ENCODE data around the gene KIAA1614.
"Not testable (repeated sequence)": the region's sequence is repeated elsewhere in the genome, so short reads cannot be mapped to it uniquely, and the experiment has no call there.

KIAA1614 gene

DNA sequence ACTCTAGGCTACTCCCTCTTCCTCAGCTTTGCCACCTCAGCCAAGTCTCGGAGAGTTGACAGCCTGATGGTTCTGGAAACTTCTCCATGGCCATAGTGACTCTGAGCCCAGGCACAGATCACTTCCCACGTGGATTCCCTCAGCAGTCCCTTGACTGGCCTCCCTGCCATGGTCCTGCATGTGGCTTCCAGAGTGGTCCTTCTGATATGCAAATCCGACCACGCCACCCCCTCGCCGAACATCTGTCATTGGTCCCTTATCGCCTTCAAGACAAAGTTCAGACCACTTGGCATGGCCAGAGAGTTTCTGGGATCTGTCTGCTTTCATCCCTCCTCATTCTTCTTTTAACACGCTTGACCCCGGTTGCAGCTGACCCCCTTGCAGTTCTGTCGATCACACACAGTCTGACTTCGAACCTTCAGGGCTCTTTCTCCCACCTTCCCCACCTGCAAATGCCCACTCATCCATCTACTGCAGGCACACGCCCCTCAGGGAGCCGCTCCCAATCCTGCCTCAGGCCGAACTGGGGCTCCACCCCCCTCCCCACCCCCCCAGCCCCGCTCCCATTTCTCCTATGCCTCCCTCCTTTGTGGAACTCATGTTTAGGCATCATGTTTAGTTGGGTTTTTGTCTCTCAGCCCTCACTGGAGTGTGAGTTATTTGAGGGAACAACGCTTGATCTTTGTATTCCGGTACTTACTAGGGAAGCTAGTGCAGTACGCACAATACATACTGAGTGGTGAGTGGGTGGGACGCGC lies 29.0 kb downstream of the KIAA1614 start:
- no peak for DNase-seq (ENCODE audit: low read depth, low spot score)

DNA sequence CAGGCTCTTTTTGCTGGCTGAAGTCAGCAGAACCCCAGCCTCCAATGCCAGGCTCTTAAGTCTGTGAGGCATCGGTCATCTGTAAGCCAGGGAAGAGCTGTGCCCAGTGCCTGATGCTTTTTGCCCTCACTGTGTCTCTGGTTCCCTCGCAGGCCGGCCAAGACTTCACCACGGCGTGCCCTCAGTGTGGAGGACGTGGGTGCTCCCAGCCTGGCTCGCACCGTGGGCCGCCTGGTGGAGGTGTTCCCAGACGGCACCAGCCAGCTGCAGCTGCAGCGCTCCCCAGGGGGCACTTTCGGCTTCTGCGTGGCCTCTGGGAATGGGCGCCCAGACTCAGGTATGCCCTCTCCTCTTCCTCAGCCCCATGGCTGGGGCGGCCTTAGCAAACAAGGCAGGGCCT lies 32.5 kb downstream of the KIAA1614 start:
- no peak for DNase-seq (ENCODE audit: low read depth, low spot score)

DNA sequence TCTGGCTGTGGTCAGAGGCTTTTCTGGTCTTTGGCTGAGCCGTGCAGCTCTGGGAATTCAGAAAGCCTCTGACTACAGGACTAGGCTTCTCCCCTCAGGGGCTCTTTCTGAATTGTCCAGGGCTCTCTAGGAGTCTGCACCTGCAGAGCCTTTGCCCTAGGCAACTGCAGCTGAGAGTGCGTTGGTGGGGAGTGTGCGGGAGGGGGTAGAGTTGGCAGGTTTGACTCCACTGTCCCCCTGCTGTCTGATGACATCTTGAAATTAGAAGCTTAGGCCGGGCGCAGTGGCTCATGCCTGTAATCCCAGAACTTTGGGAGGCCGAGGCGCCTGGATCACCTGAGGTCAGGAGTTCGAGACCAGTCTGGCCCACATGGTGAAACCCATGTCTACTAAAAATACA lies 32.9 kb downstream of the KIAA1614 start:
- DNase-seq (ENCODE audit: low read depth, low spot score), result no peak

DNA sequence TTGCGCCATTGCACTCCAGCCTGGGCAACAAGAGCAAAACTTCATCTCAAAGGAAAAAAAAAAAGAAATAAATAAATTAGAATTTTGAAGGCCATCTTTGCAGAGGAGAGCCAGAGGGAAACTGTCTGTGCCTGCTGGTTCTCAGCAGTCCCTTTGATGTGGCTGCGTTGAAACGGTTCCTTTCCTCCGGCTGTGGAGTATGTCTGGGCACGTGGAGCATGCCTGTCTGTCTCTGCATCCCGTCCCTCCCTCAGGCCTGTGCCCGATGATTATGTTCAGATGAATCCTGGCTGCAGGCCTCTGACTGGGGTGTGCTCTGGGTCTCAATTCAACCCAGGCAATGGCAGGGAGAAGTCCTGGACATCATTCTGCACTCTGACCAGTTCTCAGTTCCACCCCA lies 33.4 kb downstream of the KIAA1614 start:
- no peak for DNase-seq (ENCODE audit: low read depth, low spot score)

DNA sequence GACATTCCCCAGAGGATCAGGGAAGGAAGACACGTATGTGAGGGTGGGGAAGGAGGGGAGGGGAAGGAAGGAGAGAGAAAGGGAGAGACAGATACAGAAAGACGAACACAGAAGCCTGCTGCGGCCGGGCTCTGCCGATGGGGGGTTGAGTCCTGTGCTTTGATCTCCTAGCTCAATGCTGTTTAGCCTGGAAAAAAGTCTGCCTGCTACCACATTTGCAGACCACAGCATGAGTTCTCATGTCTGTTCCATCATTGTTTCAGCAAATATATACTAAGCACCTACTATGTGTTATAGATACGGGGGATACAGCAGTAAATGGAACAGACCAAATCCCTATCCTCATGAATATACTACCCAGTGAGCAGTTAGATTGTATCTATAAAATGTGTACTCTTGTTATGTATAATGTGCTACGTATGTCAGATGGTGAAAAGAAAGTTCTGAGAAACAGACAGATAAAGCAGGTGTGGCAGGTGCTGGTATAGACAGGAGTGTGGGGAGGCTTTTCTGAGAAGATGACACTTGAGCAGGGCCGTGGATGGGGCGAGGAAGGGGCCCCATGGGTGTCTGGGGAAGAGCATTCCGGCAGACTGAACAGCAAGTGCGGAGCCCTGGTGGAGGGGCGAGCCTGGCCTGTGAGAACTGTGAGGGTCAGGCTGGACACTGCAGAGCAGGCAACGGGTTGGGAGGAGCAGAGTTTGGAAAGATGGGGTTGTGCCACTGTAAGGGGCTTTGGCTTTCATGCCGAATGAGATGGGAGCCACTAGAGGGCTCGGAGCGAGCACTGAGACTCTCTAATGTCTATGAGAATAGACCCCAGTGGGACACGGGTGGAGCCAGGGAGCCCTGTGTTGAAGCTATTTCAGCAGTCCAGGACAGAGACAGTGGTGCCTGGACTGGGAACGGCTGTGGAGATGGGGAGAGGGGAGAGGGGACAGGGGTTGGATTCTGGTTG lies 34.1 kb downstream of the KIAA1614 start:
- no peak for DNase-seq (ENCODE audit: low read depth, low spot score)

DNA sequence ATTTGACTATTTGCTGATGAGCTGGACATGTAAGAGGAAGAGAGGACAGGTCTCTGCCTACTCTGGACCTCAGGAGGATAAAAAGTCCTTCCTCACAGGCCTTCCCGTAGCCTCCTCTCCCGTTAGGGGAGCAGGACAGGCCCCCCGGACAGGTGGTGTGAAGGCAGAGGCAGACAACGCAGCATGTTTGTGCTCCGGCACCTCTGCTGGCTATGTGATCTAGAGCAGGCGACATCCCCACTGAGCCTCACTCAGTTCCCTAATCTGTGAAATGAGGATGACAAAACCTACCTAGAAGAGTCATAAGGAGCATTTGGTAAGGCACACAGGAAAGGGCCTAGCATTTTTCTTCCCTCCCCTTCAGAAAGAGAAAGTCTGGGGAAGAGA lies 34.8 kb downstream of the KIAA1614 start:
- DNase-seq (ENCODE audit: low read depth, low spot score), result no peak

DNA sequence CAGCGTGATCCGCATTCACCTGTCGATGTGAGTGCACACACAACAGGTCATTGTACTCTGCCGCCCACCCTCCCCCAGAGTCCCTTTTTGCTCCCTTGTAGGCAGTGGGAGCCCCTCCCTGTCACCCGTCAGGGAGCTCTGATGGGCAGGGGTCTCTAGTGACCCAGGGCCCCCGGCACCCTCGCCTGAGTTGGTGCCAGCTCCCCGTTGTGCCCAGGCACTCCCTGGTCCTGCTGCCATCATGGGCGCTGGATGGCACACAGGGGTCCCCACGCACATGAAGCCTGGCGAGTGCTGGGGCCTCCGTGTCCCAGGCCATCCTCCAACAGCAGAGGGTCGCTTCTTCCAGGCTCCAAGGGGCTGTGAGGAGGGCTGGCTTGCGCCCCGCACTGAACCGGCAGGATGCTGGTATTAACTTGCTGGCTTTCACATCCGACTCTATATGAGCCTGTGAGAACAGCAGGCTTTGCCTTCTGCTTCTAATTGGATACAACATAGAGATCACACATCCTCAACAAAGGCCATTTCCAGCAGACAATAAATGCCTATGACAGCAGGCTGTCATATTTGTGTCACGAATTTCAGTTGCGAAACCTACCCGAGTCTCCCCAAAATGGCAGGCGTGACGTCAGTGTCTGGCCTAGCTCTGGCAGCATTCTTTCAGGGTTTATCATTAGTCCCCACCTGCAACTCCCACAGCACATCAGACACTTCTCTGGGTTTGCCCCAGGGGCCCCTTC lies 35.4 kb downstream of the KIAA1614 start:
- DNase-seq (ENCODE audit: low read depth, low spot score), result no peak

DNA sequence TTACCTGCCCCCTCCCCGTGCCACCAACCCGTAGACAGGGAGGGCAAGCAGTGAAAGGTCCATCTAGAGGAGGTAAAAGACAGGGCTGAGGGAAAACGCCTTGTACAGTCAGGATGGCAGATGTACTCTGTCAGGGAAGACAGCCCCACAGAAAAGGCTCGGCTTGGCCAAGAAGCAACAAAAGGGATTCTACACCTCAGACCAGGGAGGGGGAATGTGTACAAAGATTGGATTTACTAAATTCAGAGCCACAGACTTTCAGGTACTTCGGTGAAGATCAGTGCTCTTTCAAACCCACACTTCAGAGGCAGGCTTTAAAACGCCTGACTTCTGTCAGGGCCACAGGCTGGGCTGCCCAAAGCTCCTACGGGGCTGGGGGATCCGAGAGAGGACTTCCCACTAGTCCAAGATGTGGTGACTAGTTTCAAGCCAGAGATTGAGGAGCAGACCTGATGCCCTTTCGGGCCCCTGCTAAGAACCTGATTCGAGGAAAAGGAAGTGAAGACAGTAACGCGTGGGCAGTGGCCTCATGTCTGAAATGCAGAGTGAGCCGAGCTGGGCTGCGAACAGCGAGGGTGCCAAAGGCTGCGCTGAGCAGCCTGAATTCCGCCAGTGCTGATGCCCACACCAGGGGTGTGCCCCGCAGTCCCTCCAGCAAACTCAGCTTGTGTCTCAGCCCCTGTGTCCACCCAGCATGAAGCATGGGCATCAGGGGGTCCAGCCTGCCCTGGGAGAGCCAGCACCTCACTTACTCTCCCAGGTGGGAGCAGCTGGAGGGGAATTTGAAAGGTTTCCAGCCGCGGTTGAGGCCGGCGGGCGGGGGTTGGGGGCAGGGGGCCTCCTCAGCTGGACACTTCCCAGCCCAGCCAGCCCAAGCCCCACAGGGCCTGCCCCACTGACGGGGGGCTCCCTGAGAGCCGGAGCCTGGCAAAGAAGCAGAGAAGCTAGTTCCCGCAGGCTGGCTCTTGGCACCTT lies 36.2 kb downstream of the KIAA1614 start:
- no peak for DNase-seq (ENCODE audit: low read depth, low spot score)

DNA sequence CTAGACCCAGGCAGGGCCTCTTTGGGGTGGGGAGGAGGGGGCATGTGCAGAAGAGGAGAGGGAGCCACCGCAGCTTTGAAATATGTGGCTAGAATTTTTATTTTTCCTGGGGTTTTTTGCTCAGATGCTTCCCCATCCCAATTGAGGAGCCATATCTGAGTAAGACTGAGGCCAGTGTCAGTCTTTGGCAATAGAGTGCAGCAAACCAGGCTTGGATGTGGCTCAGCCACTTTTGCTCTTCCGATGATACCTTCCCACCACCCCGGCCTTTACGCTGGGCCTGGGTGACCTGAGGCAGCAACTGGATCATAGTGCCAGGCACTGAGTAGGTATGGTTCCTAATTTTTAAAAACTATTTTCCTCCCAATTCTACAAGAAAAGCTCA lies 36.9 kb downstream of the KIAA1614 start:
- DNase-seq (ENCODE audit: low read depth, low spot score), result no peak

DNA sequence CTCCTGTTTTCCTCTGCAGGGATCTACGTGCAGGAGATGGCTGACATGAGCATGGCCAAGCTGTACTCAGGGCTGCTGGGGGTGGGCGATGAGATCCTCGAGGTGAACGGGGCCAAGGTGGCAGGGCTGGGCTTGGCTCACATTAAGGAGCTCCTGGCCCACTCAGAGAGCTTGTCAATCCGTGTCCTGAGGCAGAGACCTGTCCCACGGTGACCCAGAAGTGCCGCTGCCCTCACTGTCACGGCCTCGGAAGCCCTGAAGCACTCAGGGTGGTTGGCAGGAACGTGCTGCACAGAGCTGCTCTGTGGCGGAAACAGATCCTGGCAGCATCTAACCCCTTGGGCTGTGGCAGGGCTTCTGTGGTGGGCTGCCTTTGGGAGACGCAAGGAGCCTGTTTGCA lies 37.6 kb downstream of the KIAA1614 start:
- no peak for DNase-seq (ENCODE audit: low read depth, low spot score)

DNA sequence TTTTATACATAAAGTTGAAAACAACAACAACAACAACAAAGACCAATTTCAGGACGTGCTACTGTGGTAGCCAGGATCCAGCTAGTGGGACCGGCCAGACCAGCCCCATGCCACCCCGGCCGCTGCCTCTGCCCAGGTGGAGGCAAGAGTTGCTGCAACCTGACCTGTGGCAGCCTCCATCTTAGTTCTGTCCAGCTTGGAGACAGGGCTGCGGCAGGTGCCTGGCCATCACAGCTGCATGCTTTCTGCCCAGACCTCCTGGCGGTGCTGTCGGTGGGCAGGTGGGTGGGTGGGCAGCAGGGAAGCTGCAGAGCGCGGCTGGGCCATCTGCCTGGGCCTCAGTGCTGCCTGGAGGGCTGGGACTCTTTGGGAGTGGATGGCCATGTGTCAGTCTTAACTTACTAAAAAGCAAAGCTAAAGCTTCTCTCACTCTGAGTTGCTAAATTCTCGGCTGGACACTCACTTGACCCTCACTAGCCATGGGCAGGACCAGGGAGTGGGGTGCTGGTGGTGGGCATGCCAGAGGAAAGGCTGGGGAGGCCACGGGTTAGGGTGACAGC lies 38.6 kb downstream of the KIAA1614 start:
- no peak for DNase-seq (ENCODE audit: low read depth, low spot score)

DNA sequence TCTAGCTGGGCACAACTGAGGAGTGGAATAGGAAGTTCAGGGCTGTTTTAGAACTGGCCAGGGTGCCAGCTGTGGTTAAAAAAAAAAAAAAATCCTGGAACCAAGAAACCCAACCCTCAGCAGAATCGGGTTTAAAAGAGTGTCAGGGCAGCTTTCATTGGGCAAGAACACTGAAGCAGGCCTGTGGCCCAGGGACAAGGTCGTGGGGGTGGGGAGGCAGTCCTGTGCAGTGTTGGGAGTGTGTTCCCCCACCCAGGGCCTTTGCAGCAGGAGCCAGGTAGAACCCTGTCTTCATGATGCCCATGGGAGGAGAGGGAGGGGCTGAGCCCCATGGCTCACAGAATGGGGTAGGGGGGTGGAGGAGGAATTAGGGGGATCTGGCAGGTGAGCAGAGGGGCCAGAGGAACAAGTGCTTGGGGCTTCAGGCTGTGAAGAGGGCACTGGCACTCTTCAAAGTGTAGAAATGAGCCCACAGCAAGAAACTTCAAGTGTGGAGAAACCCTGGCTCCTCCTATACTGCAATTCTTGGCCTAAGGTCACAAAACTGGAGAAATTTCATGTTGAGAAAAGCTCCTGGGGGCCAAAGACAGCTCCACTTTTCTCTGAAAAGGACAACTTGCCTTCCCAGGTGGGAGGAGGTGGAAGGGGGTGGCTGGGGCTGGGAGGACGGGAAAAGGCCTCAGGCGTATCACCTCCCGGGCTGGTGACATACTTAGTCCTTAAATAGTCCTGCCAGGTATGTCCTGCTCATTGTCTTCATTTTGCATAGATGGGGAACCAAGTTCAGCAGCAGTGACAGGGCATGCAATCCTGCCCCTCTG lies 39.3 kb downstream of the KIAA1614 start:
- no peak for DNase-seq (ENCODE audit: low read depth, low spot score)

DNA sequence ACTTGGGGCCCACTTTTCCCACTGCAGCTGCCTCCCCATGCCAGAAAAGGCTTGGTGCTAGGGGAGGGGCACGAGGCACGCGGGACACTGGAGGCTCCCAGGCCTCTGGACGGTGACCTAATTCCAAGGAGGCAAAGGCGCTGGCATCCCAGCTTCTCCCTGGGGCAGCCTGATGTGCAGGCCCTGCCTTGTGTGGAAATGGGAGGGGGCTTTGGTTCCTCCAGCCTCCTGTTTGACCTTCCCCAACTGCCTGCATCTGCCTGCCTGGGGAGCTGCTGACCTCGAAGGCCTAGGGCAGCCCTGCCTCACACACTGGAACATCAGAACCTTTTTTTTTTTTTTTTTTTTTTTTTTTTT lies 39.9 kb downstream of the KIAA1614 start:
- no peak for DNase-seq (ENCODE audit: low read depth, low spot score)

DNA sequence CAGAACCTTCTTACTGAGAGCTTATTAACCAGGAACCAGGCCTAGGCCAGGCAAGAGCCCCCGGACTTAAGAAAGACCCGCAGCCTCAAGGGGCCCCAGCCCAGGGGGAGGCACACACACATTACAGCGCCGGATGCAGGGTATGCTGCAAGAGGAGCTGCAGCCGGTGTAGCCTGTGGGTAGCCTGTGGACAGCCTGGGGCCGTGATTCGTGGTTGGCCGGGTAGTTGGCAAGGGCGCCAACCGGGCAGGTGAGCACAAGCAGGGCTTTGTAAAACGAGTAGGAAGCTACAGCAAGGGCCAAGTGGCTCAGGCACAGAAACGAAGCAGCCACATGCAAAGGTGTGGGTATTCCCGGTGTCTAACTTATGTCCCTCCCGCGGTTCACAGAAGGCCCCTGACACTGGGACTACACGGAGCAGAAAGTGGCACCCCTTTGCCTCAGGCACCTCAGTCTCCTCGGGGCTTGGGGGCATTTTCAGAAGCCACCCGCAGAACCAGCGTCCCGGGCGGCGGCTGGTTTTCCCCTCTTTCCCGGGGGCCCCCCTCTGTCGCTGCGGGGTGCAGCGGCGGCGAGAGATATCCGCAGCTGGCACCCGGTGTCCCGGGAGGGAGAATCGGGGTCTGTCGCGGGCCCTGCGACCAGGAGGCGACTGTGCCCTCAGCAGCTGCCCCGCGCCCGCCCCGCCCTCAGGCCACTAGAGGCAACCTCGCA lies 40.8 kb downstream of the KIAA1614 start:
- DNase-seq (ENCODE audit: low read depth, low spot score), result no peak

DNA sequence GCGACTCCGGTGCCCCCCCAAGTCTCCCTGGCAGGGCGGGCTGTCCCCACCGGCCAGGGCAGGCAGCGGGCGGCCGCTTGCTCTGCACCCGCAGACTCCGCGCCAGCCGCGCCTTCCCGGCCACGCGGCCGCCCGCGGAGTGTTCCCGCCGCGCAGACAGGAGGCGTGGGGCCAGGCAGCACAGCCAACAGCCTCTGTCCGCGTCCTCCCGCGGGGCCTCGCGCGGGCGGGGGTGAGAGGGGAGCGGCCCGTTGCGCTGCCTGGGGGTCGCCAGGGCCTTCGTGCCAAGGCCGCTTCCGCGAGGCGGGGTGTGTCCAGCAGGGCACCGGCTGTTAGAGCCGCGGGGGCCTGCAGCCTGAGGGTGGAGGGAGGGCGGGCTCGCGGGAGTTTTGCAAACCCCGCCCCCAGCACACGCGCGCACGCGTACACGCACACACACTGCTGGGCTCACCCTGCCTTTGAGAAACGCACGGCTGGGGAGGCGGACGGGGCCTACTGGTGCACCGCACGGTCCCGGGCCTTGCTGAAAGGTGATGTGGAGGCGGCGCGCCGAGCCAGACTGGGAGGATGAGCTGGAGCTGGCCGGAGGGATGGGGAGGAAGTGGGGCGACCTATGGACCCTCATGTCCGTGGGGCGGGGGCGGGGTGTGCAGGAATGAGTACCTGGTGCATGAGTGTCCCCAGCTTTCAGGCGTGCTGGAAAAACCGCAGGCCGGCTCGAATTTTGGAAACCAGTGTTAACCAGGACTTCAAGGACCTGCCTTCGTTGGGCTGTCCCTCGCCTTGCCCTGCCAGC lies 41.5 kb downstream of the KIAA1614 start:
- peak; percentile 38 for DNase-seq (ENCODE audit: low read depth, low spot score)

DNA sequence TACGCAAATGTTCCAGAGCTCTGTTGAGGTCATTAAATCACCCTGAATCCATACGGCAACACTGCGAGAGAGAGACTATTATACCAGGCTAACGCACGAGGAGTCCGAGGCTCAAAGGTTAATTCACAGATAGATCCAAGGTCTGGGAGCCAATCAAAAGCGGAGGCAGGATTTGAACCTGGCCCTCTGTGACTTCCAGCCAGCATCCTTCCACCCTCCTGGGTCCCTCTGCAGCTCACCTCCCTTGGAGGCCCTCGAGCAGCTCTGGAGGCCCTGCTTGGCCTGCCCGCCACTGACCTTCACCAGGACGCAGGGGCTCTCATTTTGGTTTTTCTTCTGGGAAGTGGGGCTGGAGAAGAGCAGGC lies 42.1 kb downstream of the KIAA1614 start:
- no peak for DNase-seq (ENCODE audit: low read depth, low spot score)

DNA sequence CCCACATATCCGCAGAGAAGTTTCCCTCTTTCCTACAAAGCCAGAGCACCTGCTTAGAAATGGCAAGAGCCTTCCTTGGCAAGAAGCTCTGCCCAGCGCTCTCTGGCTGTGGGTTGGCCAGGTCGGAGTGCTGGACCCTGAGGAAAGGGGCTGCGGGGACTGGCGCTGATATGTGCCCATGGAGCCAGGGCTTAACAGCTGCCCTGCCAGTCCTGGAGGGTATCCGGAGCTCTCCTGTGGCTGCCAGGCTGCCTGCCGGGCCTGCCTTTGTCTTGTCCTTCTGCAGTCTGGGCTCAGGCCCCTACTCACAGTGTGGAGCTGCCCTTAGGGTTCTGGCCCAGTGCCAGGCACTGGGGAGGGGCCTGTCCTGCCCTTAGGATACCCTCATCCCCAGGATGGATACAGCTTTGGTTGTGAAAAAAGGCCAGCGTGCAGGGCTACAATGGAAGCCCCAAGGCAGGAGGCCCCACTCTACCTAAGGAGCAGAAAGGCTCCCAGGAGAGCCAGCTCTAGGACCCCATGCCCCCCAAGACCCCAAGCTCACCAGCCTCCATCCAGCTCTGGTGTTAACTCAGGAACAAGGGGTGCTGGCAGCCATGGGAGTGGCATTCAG lies 43.4 kb downstream of the KIAA1614 start:
- no peak for DNase-seq (ENCODE audit: low read depth, low spot score)

DNA sequence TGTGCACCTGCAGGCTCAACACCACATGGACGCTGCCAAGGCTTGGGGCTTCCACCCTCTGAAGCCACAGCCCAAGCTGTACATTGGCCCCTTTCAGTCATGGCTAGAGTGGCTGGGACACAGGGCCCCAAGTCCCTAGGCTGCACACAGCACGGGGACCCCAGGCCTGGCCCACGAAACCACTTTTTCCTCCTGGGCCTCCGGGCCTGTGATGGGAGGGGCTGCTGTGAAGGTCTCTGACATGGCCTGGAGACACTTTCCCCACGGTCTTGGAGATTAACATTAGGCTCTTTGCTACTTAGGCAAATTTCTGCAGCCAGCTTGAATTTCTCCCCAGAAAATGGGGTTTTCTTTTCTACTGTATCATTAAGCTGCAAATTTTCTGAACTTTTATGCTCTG lies 46.9 kb downstream of the KIAA1614 start:
- not testable (repeated sequence) for DNase-seq (ENCODE audit: low read depth, low spot score)
